Suprapubic skin (tissue), 4 donors: ENCODE data around the gene ADAD2. TPM values are rescaled to one million over a fixed set of nuclear protein-coding genes. Genes with fewer than 3 reads are reported as not detected.

Experiments used
- DNase-seq, 2 donors: peaks; one replicate each; pipeline ENCODE4 v3.0.0-alpha.2; 2019; ENCODE audit warnings: low spot score in 2 of 2
- H3K27ac ChIP-seq: fragments of 200-600 bp; sonication (generic); one replicate; pipeline ENCODE4 v1.5.1; 2019
- H3K27me3 ChIP-seq: fragments of 200-600 bp; sonication (generic); one replicate; pipeline ENCODE4 v1.5.1; 2019
- H3K36me3 ChIP-seq: fragments of 200-600 bp; sonication (generic); one replicate; pipeline ENCODE4 v1.5.1; 2019
- H3K4me1 ChIP-seq: fragments of 200-600 bp; sonication (generic); one replicate; pipeline ENCODE4 v1.5.1; 2019
- H3K4me3 ChIP-seq: fragments of 200-600 bp; sonication (generic); one replicate; pipeline ENCODE4 v1.5.1; 2019; ENCODE audit warnings: mild to moderate bottlenecking
- H3K9me3 ChIP-seq: fragments of 200-600 bp; sonication (generic); one replicate; pipeline ENCODE4 v1.5.1; 2019
- EP300 ChIP-seq: sonication (generic); formaldehyde crosslinking; IDR thresholded peaks from one replicate; pipeline ENCODE4 v1.6.1; 2017; ENCODE audit warnings: antibody characterized with exemption
- POLR2A ChIP-seq, 2 donors: fragments of 450-650 bp; IDR thresholded peaks; one replicate each; pipeline ENCODE4 v1.6.1; 2017; ENCODE audit warnings: antibody characterized with exemption in 2 of 2, mild to moderate bottlenecking in 2 of 2, moderate library complexity in 2 of 2
- POLR2AphosphoS5 ChIP-seq, 3 donors: sonication (generic); formaldehyde crosslinking; IDR thresholded peaks; one replicate each; pipeline ENCODE4 v1.6.1; 2017; ENCODE audit warnings: antibody characterized with exemption in 3 of 3
- WGBS: methylation state at CpG from one replicate; pipeline ENCODE4 v1.1.5; 2018; 5-methylcytosine and 5-hydroxymethylcytosine counted together
- total RNA-seq, 4 donors: library from RNA; depleted of rRNA; stranded (reverse); fragments of >200 nt; gene quantifications; one replicate each; pipeline ENCODE4 v1.1.0, GENCODE V29; 2016
- TF ChIP-seq, protein P1 (sequence below), 2 donors: fragments of 200-600 bp in 1 of 2; fragments of 450-650 bp in 1 of 2; sonication (generic) in 1 of 2; IDR thresholded peaks; one replicate each; pipeline ENCODE4 v1.5.1; 2016 to 2019; ENCODE audit warnings: antibody characterized with exemption in 2 of 2, mild to moderate bottlenecking in 1 of 2, moderate library complexity in 1 of 2

The ADAD2 gene
- total RNA-seq, 4 donors from 2014 or later: 1.9 to 2.6 (median 2.4) TPM; not detected in 1

- peaks cover 49% of the 10 kb centered on the region for H3K36me3 ChIP-seq
- H3K27ac ChIP-seq: no peak overlapping the region
- no peaks in the 10 kb centered on the region for H3K27me3 ChIP-seq
- H3K4me3 ChIP-seq: no peak overlapping the region
- WGBS: 85% methylated on average over 11 of the region's 11 CpGs
- no peak for TF ChIP-seq EP300
- no peak for TF ChIP-seq POLR2AphosphoS5 (IDR thresholded peaks at IDR 0.05)
- no peak for TF ChIP-seq POLR2A (IDR thresholded peaks at IDR 0.05)
- TF ChIP-seq, protein P1, sequence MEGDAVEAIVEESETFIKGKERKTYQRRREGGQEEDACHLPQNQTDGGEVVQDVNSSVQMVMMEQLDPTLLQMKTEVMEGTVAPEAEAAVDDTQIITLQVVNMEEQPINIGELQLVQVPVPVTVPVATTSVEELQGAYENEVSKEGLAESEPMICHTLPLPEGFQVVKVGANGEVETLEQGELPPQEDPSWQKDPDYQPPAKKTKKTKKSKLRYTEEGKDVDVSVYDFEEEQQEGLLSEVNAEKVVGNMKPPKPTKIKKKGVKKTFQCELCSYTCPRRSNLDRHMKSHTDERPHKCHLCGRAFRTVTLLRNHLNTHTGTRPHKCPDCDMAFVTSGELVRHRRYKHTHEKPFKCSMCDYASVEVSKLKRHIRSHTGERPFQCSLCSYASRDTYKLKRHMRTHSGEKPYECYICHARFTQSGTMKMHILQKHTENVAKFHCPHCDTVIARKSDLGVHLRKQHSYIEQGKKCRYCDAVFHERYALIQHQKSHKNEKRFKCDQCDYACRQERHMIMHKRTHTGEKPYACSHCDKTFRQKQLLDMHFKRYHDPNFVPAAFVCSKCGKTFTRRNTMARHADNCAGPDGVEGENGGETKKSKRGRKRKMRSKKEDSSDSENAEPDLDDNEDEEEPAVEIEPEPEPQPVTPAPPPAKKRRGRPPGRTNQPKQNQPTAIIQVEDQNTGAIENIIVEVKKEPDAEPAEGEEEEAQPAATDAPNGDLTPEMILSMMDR (IDR thresholded peaks at IDR 0.05): no peak
- no peaks in the 10 kb centered on the region for H3K9me3 ChIP-seq
- no peak for DNase-seq
- H3K4me1 ChIP-seq: peaks cover 20% of the 10 kb centered on the region
Observed at GRCh38 chr16:84183911-84184591, 6.9 kb upstream of the ADAD2 start.

DNA sequence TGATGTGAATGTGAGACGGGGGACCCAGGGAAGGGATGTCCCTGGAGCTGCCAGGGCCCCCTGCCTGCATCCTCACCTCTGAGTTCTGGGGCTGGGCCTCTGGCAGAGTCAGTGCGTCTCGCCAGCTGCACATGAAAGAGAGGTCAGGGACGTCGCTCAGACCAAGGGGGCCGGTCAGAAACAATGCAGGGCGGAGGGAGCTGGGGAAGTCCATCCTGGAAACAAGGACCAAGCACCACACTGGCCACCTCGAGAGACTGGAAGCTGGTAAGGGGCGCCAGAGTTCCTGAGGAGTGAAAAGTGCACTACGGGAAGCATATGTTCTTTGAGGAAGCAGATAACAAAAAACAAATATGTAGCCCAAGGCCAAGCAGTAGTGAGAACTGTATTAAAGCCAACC is 6.2 kb upstream of the ADAD2 start:
- Histone ChIP-seq H3K27me3 (no peaks in the 10 kb centered on the region), H3K4me3 (no peak overlapping the region), H3K4me1 (peaks cover 20% of the 10 kb centered on the region), H3K9me3 (no peaks in the 10 kb centered on the region), H3K36me3 (peaks cover 41% of the 10 kb centered on the region), H3K27ac (no peak overlapping the region)
- TF ChIP-seq POLR2A (IDR thresholded peaks at IDR 0.05) (no peak), POLR2AphosphoS5 (IDR thresholded peaks at IDR 0.05) (no peak), EP300 (no peak)
- TF ChIP-seq, protein P1 (IDR thresholded peaks at IDR 0.05): no peak
- DNase-seq: no peak
- WGBS: 60% methylated on average over 10 of the region's 10 CpGs

- Histone ChIP-seq H3K27ac (peak within 1 kb of the TSS; percentile 38), H3K4me3 (peak within 1 kb of the TSS; percentile 67), H3K27me3 (no peaks in the 10 kb centered on the region), H3K36me3 (peaks cover 24% of the 10 kb centered on the region), H3K4me1 (peaks cover 20% of the 10 kb centered on the region), H3K9me3 (no peaks in the 10 kb centered on the region)
- DNase-seq: peak; percentile 94
- WGBS: 16% methylated on average over 7 of the region's 55 CpGs
- TF ChIP-seq, protein P1 (IDR thresholded peaks at IDR 0.05): peak; percentile 91 to 98
- TF ChIP-seq POLR2AphosphoS5 (IDR thresholded peaks at IDR 0.05) (peak in 2 of 3 donors; percentile 40 to 83), POLR2A (IDR thresholded peaks at IDR 0.05) (no peak), EP300 (no peak)
Observed at GRCh38 chr16:84186685-84187437, 4.1 kb upstream of the ADAD2 start, which contains the start of gene TAF1C. Gene TAF1C (minus strand): TSS chr16:84187057. CDS start chr16:84184988, 2,069 bp downstream.

GRCh38 chr16:84191466-84191865 is 509 bp downstream of the ADAD2 start:
- peaks cover 3% of the 10 kb centered on the region for H3K36me3 ChIP-seq

More at GRCh38 chr16:84191466-84191865, 509 bp downstream of the ADAD2 start:
- H3K4me1 ChIP-seq: peaks cover 16% of the 10 kb centered on the region
- TF ChIP-seq POLR2A (IDR thresholded peaks at IDR 0.05) (no peak), POLR2AphosphoS5 (IDR thresholded peaks at IDR 0.05) (no peak), EP300 (no peak)
- TF ChIP-seq, protein P1 (IDR thresholded peaks at IDR 0.05): no peak
- H3K27me3 ChIP-seq: no peaks in the 10 kb centered on the region
- 94% methylated on average over 13 of the region's 16 CpGs for WGBS
- no peak for DNase-seq
- H3K27ac ChIP-seq: no peak overlapping the region
- H3K4me3 ChIP-seq: no peak overlapping the region
- H3K9me3 ChIP-seq: no peaks in the 10 kb centered on the region
